Small intestine (tissue), 7 donors: ENCODE results near the gene NONO. TPM values are rescaled to one million over a fixed set of nuclear protein-coding genes. Genes with fewer than 3 reads are reported as not detected.
"Not testable (repeated sequence)": the region's sequence is repeated elsewhere in the genome, so short reads cannot be mapped to it uniquely, and the experiment has no call there.

Source experiments
- DNase-seq, 2 donors: peaks; one replicate each; pipeline versions ENCODE4 v3.0.0 to v3.0.0-alpha.2; 2013
- FAIRE-seq: peaks from 2 replicates; lab custom pipeline; 2012; peaks lifted over from hg19 to GRCh38; lab: Jason Lieb, UNC
- H3K27ac ChIP-seq, 3 donors: one replicate each; pipeline ENCODE4 v1.5.1; 2013; ENCODE audit warnings: low read length in 2 of 3, mild to moderate bottlenecking in 2 of 3, control low read depth in 1 of 3, inconsistent platforms in 1 of 3, low read depth in 1 of 3, moderate library complexity in 1 of 3
- H3K27me3 ChIP-seq, 3 donors: one replicate each; pipeline ENCODE4 v1.6.1; 2013; ENCODE audit warnings: low read length in 3 of 3, inconsistent platforms in 1 of 3; ENCODE audit not compliant: control insufficient read depth in 3 of 3, insufficient read depth in 3 of 3
- H3K36me3 ChIP-seq, 3 donors: one replicate each; pipeline ENCODE4 v1.6.1; 2013; ENCODE audit warnings: low read length in 3 of 3, inconsistent platforms in 1 of 3, low read depth in 1 of 3, mild to moderate bottlenecking in 1 of 3, moderate library complexity in 1 of 3; ENCODE audit not compliant: control insufficient read depth in 3 of 3, insufficient read depth in 2 of 3
- H3K4me1 ChIP-seq, 3 donors: one replicate each; pipeline ENCODE4 v1.6.1; 2013; ENCODE audit warnings: low read length in 2 of 3, inconsistent platforms in 1 of 3, low read depth in 1 of 3, mild to moderate bottlenecking in 1 of 3, moderate library complexity in 1 of 3; ENCODE audit not compliant: control insufficient read depth in 3 of 3, insufficient read depth in 2 of 3
- H3K4me3 ChIP-seq, 3 donors: one replicate each; pipeline ENCODE4 v1.5.1; 2013; ENCODE audit warnings: low read length in 3 of 3, control low read depth in 1 of 3, inconsistent platforms in 1 of 3, low read depth in 1 of 3, mild to moderate bottlenecking in 1 of 3, moderate library complexity in 1 of 3
- H3K9me3 ChIP-seq, 2 donors: one replicate each; pipeline ENCODE4 v1.6.1; 2013; ENCODE audit warnings: low read depth in 1 of 2, low read length in 1 of 2; ENCODE audit not compliant: control insufficient read depth in 2 of 2, insufficient read depth in 1 of 2
- WGBS, 3 donors: extraction: QIAGEN DNeasy Blood & Tissue Kit; methylation state at CpG; one replicate each; pipeline ENCODE4 v1.1.7; 2013; 5-methylcytosine and 5-hydroxymethylcytosine counted together
- polyA plus RNA-seq, 4 donors: library from polyadenylated mRNA; stranded (reverse) in 3 of 4; unstranded in 1 of 4; fragments of 200-250 nt in 3 of 4; fragments of 120-200 nt in 1 of 4; gene quantifications; one replicate each; pipeline versions ENCODE4 v1.2.1 to v1.2.3, GENCODE V29; 2013
- donor health status: healthy with polysubstance abuse.
- donor health status: control.
- donor health status: control.
- donor health status: Bipolar disorder and iron deficiency.
- donor health status: healthy.

NONO gene
- polyA plus RNA-seq, 4 donors = 82.5 to 345 (median 144) TPM

DNA sequence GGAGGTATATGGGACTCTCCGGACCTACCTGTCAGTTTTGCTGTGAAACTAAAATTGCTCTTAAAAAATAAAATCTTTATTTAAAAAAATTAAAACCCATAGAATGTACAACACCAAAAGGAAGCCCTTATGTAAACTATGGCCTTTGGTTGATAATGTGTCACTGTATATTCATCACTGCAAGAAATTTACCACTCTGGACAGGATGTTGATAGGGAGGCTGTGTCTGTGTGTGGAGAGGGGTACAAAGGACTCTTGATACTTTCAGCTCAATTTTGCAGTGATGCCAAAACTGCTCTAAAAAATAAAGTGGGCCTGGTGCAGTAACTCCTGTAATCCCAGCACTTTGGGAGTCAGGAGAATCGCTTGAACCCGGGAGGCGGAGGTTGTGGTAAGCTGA lies 26.6 kb upstream of the NONO start:
- Histone ChIP-seq H3K4me1 (peaks cover 0 to 12% (median 6%) of the 10 kb centered on the region in 3 donors), H3K27me3 (no peaks in the 10 kb centered on the region), H3K27ac (no peak overlapping the region), H3K9me3 (no peaks in the 10 kb centered on the region), H3K36me3 (no peaks in the 10 kb centered on the region), H3K4me3 (no peak overlapping the region)
- DNase-seq (no peak), FAIRE-seq (no peak)
- WGBS, 3 donors = 86 to 98% (median 91%) methylated on average over 4 of the region's 4 CpGs

DNA sequence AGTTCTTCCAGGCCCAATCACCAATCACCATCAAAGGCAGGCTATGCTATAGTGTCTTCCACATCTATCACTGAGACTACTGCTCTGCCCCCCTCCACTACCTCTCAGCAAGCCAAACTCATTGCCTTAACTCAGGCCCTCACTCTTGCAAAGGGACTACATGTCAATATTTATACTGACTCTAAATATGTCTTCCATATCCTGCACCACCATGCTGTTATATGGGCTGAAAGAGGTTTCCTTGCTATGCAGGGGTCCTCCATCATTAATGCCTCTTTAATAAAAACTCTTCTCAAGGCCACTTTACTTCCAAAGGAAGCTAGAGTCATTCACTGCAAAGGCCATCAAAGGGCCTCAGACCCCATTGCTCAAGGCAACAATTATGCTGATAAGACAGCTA lies 14.8 kb upstream of the NONO start:
- not testable (repeated sequence) for H3K9me3 ChIP-seq, H3K4me1 ChIP-seq, H3K27ac ChIP-seq, FAIRE-seq, DNase-seq, H3K36me3 ChIP-seq, H3K27me3 ChIP-seq, H3K4me3 ChIP-seq

GRCh38 chrX:71269801-71270395 lies 13.5 kb upstream of the NONO start:
- Histone ChIP-seq H3K9me3 (no peaks in the 10 kb centered on the region), H3K27me3 (no peaks in the 10 kb centered on the region), H3K36me3 (no peaks in the 10 kb centered on the region), H3K27ac (no peak overlapping the region), H3K4me1 (no peaks in the 10 kb centered on the region), H3K4me3 (no peak overlapping the region)
- DNase-seq = no peak
- FAIRE-seq = no peak
- 89 to 97% (median 89%) methylated on average over 15 to 19 of the region's 19 CpGs for WGBS, 3 donors

GRCh38 chrX:71272313-71272712 lies 11.1 kb upstream of the NONO start:
- FAIRE-seq, H3K4me1 ChIP-seq, H3K27me3 ChIP-seq, H3K4me3 ChIP-seq, H3K9me3 ChIP-seq, H3K36me3 ChIP-seq, H3K27ac ChIP-seq: not testable (repeated sequence)
- 51 to 76% (median 71%) methylated on average over 2 of the region's 2 CpGs for WGBS, 3 donors
- peak in 1 of 2 donors; percentile 7 for DNase-seq

- not testable (repeated sequence) for H3K4me3 ChIP-seq, H3K27ac ChIP-seq, H3K36me3 ChIP-seq, FAIRE-seq, H3K9me3 ChIP-seq, H3K27me3 ChIP-seq, H3K4me1 ChIP-seq, DNase-seq
- 94 to 97% (median 96%) methylated on average over 11 of the region's 11 CpGs for WGBS, 3 donors
Observed at GRCh38 chrX:71281300-71281699, 2.1 kb upstream of the NONO start.

DNA sequence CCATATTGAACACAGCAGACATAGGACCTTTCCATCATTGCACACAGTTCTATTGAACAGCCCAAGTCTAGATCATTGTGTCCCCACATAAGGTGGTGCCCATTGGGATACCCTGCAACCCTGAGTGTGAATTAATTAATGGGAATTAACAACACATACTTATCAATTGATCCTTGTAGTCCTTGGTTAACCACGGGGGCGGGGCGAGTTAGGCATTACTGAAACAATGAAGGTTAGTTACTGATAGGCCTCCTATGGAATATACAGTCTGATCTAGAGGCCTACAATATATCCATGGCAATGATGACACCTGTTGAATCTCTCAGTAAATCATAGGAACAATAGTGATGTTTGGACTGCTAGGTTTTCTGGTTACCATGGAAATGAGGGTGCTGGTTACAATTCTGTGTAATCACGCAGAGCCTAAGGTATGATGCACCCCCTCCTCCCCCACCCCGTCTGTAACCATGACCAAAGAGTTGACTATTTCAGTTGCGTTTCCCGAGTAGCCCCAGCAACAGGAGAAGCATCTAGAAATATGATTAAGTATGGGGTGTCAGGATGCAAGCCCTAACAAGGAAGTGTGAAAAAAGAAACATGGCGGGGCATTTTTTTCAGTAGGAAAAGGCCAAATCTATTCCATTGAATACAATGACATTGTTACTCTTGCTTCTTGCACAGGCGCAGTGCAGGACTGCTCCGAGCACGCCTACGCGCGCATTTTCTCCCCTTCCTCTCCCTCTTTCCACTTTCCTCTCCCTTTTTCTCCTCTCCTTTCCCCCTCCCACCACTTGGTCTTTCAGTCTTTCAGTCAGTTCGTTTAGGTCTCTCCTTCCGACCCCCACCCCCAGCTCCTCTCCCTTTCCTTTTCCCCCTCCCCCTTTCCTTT lies 677 bp upstream of the NONO start:
- H3K4me1 ChIP-seq = no peaks in the 10 kb centered on the region
- DNase-seq (peak in 1 of 2 donors; percentile 7), FAIRE-seq (no peak)
- H3K36me3 ChIP-seq = peaks cover 0 to 6% (median 0%) of the 10 kb centered on the region in 3 donors
- peak overlapping the region; percentile 15 to 48 (median 43) for H3K4me3 ChIP-seq
- no peaks in the 10 kb centered on the region for H3K27me3 ChIP-seq
- peak overlapping the region in 2 of 3 donors; percentile 85 to 95 for H3K27ac ChIP-seq
- H3K9me3 ChIP-seq = no peaks in the 10 kb centered on the region
- 18 to 44% (median 19%) methylated on average over 16 of the region's 16 CpGs for WGBS, 3 donors

GRCh38 chrX:71285929-71286328 lies 2.5 kb downstream of the NONO start:
- peaks cover 0 to 15% (median 0%) of the 10 kb centered on the region in 3 donors for H3K36me3 ChIP-seq
- H3K9me3 ChIP-seq = no peaks in the 10 kb centered on the region
- H3K4me3 ChIP-seq = peak overlapping the region in 1 of 3 donors; percentile 3
- no peaks in the 10 kb centered on the region for H3K4me1 ChIP-seq
- no peak overlapping the region for H3K27ac ChIP-seq
- H3K27me3 ChIP-seq = no peaks in the 10 kb centered on the region
- DNase-seq (no peak), FAIRE-seq (no peak)

- no peak overlapping the region for H3K4me3 ChIP-seq
- DNase-seq = no peak
- peaks cover 2 to 49% (median 3%) of the 10 kb centered on the region in 3 donors for H3K36me3 ChIP-seq
- H3K27ac ChIP-seq = no peak overlapping the region
- H3K27me3 ChIP-seq = no peaks in the 10 kb centered on the region
- FAIRE-seq = no peak
- no peaks in the 10 kb centered on the region for H3K4me1 ChIP-seq
- 55 to 74% (median 71%) methylated on average over 6 of the region's 6 CpGs for WGBS, 3 donors
- H3K9me3 ChIP-seq = no peaks in the 10 kb centered on the region
Observed at GRCh38 chrX:71291381-71291780, 7.9 kb downstream of the NONO start.
